ENCODE data around the gene ACTR6.

DNA sequence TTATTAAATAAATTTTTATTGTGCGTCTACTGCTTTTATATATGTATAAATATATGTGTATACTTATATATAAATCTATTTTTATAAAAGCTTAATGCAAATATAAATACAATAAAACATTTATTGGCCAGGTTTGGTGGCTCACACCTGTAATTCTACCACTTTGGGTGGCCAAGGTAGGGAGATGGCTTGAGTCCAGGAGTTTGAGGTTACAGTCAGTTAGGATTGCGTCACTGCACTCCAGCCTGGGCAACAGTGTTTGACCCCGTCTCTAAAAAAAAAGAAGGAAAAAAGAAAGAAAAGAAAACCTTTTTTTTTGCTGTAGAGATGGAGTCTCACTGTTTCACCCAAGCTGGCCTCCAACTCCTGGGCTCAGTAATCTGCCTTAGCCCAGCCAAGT lies 20.9 kb downstream of the ACTR6 start:
- TF ChIP-seq SP1 (IDR thresholded peaks at IDR 0.05) (no peak), FOXK2 (IDR thresholded peaks at IDR 0.05) (no peak), HDGF (IDR thresholded peaks at IDR 0.05; ENCODE audit: borderline replicate concordance) (no peak), NFRKB (IDR thresholded peaks at IDR 0.05) (no peak), SUZ12 (IDR thresholded peaks at IDR 0.05) (no peak), ZNF384 (IDR thresholded peaks at IDR 0.05) (no peak), FOXA1 (IDR thresholded peaks at IDR 0.05) (no peak), TARDBP (IDR thresholded peaks at IDR 0.05) (no peak), BHLHE40 (IDR thresholded peaks at IDR 0.05; ENCODE audit: borderline replicate concordance) (no peak), FOXM1 (IDR thresholded peaks at IDR 0.05; ENCODE audit: borderline replicate concordance) (no peak), ARNT (IDR thresholded peaks at IDR 0.05) (no peak), L3MBTL2 (conservative IDR thresholded peaks at IDR 0.05) (no peak)
- TF ChIP-seq, protein P1, sequence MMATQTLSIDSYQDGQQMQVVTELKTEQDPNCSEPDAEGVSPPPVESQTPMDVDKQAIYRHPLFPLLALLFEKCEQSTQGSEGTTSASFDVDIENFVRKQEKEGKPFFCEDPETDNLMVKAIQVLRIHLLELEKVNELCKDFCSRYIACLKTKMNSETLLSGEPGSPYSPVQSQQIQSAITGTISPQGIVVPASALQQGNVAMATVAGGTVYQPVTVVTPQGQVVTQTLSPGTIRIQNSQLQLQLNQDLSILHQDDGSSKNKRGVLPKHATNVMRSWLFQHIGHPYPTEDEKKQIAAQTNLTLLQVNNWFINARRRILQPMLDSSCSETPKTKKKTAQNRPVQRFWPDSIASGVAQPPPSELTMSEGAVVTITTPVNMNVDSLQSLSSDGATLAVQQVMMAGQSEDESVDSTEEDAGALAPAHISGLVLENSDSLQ (IDR thresholded peaks at IDR 0.05): no peak

All from HEK293T (cell line).